Renal pelvis (tissue), 4 donors: ENCODE data around the gene TMEM11. TPM values are rescaled to one million over a fixed set of nuclear protein-coding genes. Genes with fewer than 3 reads are reported as not detected.

Source experiments
- DNase-seq: peaks from one replicate; pipeline ENCODE4 v3.0.0-alpha.2; 2013
- polyA plus RNA-seq, 3 donors: library from polyadenylated mRNA; unstranded; fragments of 120-200 nt; gene quantifications; one replicate each; pipeline ENCODE4 v1.2.1, GENCODE V29; 2013; ENCODE audit not compliant: insufficient read length in 3 of 3

The TMEM11 gene
- polyA plus RNA-seq, 3 donors = 20.7 to 26.2 (median 25.6) TPM

GRCh38 chr17:21164216-21164615 lies 49.7 kb downstream of the TMEM11 start:
- DNase-seq = no peak

GRCh38 chr17:21163101-21163500 lies 50.9 kb downstream of the TMEM11 start:
- DNase-seq = no peak

GRCh38 chr17:21162394-21162775 lies 51.6 kb downstream of the TMEM11 start:
- DNase-seq = no peak

DNA sequence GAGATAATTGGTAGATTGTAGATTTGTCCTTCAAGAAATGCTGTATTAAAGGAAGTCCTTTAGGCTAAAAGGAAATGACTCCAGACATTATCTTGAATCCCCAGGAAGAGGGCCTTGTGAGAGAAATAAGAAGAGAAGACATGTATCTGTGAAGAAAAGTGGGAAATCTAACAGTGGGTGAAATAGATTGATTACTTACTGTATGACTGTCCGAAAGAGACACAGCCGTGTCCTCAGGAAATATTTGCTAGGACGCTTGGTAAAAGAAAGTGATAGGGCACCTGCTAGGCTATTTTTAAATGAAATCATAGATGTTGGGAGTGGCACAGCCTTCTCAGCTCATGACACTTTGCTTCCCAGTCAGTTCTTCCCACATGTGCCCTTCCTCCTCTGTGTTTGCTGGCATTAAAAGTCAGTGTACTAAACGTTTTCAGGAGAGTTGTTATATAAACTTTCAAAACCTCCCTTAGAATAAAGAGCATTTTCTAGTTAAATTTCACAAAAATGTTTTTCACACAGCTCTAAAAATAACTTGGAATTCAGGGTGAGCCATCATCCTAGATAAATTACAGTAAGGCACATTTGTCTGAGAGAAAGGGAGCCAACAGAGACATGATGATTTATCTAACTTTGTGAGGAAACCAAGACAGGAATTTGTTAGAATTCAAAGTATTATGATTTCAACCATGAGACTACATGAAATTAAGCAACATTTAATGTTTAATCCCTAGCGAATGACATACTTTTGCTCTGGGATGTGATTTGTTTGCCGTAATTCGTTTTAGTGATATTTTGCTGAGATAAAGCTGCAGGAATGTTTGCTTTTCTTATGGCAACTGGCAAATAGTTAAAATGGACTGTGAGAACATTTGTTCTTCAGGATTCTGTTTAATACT lies 52.2 kb downstream of the TMEM11 start:
- peak; percentile 14 for DNase-seq

GRCh38 chr17:21160401-21160800 lies 53.6 kb downstream of the TMEM11 start:
- DNase-seq = no peak

DNA sequence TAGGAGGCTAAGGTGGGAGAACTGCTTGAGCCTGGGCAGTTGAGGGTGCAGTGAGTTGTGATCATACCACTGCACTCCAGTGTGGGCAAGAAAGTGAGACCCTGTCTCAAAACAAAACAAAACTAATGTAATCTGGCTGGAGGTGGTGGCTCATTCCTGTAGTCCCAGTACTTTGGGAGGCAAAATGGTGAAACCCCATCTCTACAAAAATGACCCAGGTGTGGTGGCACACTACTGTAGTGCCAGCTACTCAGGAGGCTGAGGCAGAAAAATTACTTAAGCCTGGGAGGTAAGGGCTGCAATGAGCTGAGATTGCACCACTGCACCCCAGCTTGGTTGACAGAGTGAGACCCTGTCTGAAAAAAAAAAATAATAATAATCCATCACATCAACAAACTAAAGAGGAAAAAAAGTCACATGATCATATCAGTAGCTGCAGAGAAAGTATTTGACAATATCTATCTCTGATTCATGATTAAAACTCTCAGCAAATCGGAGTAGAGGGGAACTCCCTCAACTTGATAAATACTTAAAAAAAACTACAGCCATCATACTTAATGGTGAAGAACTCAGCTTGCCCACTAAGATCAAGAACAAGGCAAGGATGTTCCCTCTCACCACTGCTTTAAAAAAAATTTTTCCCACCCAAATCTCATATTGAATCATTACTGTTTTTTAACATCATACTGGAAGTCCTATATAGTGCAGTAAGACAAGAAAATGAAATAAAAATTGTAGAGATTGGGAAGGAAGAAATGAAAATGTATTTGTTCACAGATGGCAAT lies 56.2 kb downstream of the TMEM11 start:
- no peak for DNase-seq

- no peak for DNase-seq
Observed at GRCh38 chr17:21152731-21153130, 61.2 kb downstream of the TMEM11 start.

- DNase-seq = no peak
Observed at GRCh38 chr17:21149621-21150020, 64.3 kb downstream of the TMEM11 start.

Other genes starting within 250 kb of the TMEM11 start
- 100 to 1,000 TPM; 210 to 235 (median 215) TPM for gene USP22, start 171.2 kb downstream of the TMEM11 start, polyA plus RNA-seq
- 10 to 100 TPM; 37.8 to 39.5 (median 38.7) TPM for gene DHRS7B, start 87.2 kb downstream of the TMEM11 start, polyA plus RNA-seq
- 10 to 100 TPM; 12.8 to 17.2 (median 13.6) TPM for gene NATD1, start 39.2 kb upstream of the TMEM11 start, polyA plus RNA-seq
- 10 to 100 TPM; 21.2 to 23.6 (median 23.4) TPM for gene MAP2K3, start 70.5 kb upstream of the TMEM11 start, polyA plus RNA-seq
- gene KCNJ12, start 162.2 kb upstream of the TMEM11 start, polyA plus RNA-seq = 1 to 10 TPM; 6.8 to 7.2 (median 7.0) TPM